H1 (cell line): ENCODE results near the gene SUGP2. TPM values are rescaled to one million over a fixed set of nuclear protein-coding genes. Genes with fewer than 3 reads are reported as not detected.

Source experiments
- ATF2 ChIP-seq: IDR thresholded peaks from 2 replicates; pipeline ENCODE4 v1.6.1; 2012; ENCODE audit warnings: low read length, inconsistent platforms
- CHD2 ChIP-seq: IDR thresholded peaks from 2 replicates; pipeline ENCODE4 v1.6.1; 2012; ENCODE audit warnings: low read length, improper control_type of control experiment
- HDAC6 ChIP-seq: IDR thresholded peaks from one replicate; pipeline ENCODE4 v1.7.1; 2012; ENCODE audit warnings: low read depth, mild to moderate bottlenecking, inconsistent platforms, low read length, moderate library complexity
- TAF7 ChIP-seq: optimal IDR thresholded peaks from 2 replicates; pipeline ENCODE3; 2011; ENCODE audit warnings: low read depth, mild to moderate bottlenecking, inconsistent platforms, low read length, moderate library complexity, borderline replicate concordance
- TBP ChIP-seq: IDR thresholded peaks from 2 replicates; pipeline ENCODE4 v1.6.1; 2011; ENCODE audit warnings: low read depth, low read length, improper control_type of control experiment
- polyA plus RNA-seq, 7 experiments: library from polyadenylated mRNA; depleted of rRNA in 3 of 7; stranded (reverse) in 5 of 7; unstranded in 2 of 7; fragments of >200 nt in 5 of 7; fragments of 200-250 nt in 2 of 7; gene quantifications; 1 replicate in 5 of 7; 2 replicates in 1 of 7; 4 replicates in 1 of 7; pipeline versions ENCODE4 v1.2.1 to v1.2.3, GENCODE V29; 2011 to 2013; ENCODE audit warnings: missing spikeins in 2 of 7, mixed read lengths in 2 of 7
- total RNA-seq: library from RNA; stranded (reverse); fragmentation: NEBNext Ultra II Directional; extraction: Animal tissue kit (Norgen Biotek cat#: 25700); gene quantifications from 2 replicates; pipeline ENCODE4 v1.2.1, GENCODE V29; 2021

Gene SUGP2
- total and polyA plus RNA-seq, 2 of the 8 experiments (the other 6 are each of a cell fraction or from before 2014, with no cell fraction given), result 57.7 to 114 TPM

- TF ChIP-seq TAF7, result no peak
- no peak for TF ChIP-seq HDAC6
- no peak for TF ChIP-seq ATF2
- TF ChIP-seq CHD2, result no peak
- TF ChIP-seq TBP, result no peak
Observed at GRCh38 chr19:18966307-18966706, 67.0 kb downstream of the SUGP2 start (continued).
